GM18526 (cell line): Measurements from ENCODE around the gene RBFOX2.

Source experiments
- POLR2A ChIP-seq: IDR thresholded peaks from 3 replicates; pipeline ENCODE4 v1.6.1; 2011; ENCODE audit not compliant: insufficient read length; ENCODE audit errors: extremely low read depth

RBFOX2 gene

DNA sequence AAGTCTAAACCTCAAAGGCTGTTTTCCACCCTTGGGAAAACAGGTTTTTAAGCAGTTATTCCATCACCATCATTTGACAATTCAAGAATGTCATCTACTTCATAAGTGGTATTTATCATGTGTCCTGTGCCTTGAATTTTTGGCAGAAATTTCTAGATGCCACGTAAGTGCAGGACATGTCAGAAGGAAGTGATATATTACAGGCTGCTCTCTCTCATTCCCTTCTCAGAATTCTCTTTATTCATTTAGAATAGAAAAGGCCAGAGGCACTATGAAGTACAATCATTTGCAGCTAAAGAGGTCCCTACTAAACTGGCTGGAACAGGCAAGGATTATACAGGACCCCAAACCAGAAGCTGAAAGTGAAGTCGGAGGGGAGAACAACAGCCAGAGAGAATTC is 11.9 kb downstream of the RBFOX2 start:
- TF ChIP-seq POLR2A, result no peak

DNA sequence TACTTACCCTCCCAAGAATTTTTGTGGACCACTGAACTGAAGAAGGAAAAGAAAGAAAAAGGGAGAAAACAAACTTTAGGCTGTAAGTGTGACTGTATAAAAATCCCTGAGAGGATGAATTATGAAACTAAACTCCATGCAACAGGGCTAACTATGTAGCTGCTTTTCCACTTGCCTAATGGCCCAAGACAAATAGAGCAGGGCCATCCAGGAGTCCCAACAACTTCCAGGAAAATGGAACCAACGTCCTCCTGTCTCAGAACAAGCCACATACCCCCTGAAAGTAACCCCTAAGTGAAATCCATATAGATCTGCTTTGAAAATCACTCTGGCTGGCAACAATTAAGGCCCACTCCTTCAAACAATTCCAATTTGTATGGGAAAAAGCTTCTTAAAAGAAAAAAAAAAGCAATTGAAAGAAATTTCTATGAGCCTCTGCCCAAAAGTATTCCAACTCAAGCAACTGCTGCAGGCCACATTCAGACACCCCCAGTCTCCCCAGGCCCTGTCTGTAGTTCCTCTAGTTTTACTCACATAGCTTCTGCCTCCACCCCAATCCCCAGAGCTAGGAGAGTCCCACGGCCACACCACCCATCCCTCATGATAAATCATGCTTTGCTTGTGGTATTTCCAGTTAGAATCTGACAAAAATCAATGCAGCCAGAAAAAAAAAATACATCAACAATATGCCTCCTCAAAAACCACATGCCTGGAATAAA is 12.7 kb downstream of the RBFOX2 start:
- no peak for TF ChIP-seq POLR2A

GRCh38 chr22:36015155-36015810 is 13.3 kb downstream of the RBFOX2 start:
- TF ChIP-seq POLR2A, result no peak

- no peak for TF ChIP-seq POLR2A
These were observed 14.0 kb downstream of the RBFOX2 start for GRCh38 chr22:36014546-36015074.

GRCh38 chr22:36012332-36012731 is 16.3 kb downstream of the RBFOX2 start:
- no peak for TF ChIP-seq POLR2A

DNA sequence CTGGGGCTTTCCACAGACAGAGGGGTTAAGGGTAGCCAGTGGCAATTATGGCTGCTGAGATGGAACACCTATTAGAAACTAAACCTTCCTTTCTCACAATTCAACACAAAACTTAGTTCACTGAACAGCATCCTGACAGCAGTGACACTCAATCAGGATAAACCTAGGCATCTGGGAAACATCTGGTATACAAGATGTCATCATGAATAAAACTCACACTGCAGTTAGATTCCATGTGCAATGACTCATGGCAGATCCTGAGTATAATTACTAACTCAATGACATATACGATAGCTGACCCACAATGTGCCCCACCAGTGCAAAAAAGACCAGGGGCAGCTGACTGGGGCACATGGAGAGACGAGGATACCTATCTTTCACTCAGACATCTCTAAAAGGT is 17.7 kb downstream of the RBFOX2 start:
- no peak for TF ChIP-seq POLR2A

DNA sequence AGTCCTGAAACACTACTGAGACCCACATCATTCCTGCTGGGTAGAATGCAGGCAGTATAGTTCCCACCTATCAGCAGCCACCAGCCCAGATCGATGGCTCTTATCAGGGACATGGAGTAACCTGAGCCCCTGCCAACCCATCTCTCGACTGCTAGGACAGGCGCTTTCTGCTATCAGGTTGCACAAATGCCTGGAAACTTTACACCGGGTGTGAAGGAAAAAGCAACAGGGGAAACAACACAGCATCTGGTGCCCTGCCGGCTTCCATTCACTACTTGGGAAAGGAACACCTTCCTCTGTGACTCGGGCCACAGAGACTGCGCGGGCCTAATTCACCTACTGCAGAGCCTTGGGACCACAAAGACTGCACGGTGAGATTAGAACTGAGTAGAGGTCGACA is 18.5 kb downstream of the RBFOX2 start:
- no peak for TF ChIP-seq POLR2A

DNA sequence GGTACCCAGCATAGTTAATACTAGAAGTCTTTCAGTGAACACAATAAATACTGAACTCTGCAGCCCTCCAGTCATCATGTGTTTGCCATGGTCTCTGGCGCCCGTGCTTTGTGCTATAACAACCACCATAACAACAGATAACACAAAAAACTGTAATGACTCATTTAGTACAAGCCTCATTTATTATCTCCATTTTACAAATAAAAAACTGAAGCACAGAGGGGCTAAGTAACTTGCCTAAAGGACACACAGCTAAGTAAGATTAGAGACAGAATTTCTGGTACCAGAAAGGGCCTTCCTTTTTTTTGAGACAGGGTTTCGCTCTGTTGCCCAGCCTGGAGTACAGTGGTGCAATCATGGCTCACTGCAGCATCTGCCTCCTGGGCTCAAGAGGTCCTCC is 19.5 kb downstream of the RBFOX2 start:
- TF ChIP-seq POLR2A, result no peak

GRCh38 chr22:36008565-36008964 is 20.1 kb downstream of the RBFOX2 start:
- TF ChIP-seq POLR2A, result no peak

DNA sequence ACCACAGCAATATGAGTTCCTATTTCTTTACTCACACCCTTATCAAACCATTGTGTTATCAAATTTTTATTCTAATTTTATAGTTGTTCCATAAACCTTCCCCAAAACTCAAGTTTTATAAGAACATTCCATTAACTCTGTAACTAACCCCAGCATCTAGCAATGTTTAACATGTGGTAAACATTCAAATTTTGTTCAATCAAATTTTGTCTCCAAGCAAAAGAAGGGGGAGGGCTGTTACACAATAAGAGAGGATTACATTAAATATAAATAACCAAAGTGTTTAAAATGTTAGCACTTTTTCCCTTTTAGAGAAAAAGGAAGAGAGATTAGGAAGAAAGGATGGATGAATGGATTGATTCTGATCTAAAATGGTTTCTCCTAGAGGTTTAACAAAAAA is 20.5 kb downstream of the RBFOX2 start:
- TF ChIP-seq POLR2A, result no peak

- TF ChIP-seq POLR2A, result no peak
These were observed 24.5 kb downstream of the RBFOX2 start for GRCh38 chr22:36003972-36004674.

DNA sequence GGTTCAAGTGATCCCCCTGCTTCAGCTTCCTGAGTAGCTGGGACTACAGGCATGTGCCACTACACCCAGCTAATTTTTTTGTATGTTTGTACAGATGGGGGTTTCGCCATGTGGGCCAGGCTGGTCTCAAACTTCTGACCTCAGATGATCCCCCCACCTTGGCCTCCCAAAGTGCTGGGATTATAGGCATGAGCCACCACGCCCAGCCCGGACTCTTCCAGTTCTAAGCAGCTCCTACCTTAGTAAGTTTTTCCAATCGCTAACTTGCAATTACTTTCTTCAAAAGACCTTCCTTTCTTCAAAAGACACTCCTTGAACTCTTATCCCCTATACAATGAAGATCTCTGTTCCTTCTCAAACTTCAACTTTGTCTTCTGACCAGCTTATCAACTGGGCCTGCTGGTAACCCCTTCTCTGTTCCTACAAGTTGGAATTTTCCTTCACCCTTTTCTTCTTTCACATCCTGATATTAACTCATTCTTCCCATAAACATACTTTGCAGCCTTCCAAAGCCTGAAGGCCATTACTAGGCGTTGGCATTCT is 25.8 kb downstream of the RBFOX2 start:
- no peak for TF ChIP-seq POLR2A

- no peak for TF ChIP-seq POLR2A
These were observed 26.5 kb downstream of the RBFOX2 start for GRCh38 chr22:36002084-36002483.

DNA sequence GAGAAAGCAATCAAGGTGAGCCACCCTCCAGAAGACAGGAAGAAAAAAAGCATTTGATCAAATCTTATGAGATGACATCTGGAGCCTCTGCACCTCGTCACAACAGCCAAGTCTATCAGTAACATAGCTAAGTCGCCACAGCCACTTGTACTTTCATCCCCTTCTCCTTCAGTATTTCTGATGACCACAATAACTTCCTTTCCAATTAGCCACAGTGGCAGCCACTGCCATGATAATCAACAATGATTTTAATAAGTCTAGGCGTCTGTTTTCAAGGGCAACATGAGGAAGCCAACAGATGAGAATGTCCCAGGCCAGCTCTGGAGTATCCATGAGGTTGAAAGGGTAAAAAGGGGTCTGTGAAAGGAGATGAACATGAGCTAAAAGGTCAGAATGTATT is 29.9 kb downstream of the RBFOX2 start:
- no peak for TF ChIP-seq POLR2A

GRCh38 chr22:35997438-35997837 is 31.2 kb downstream of the RBFOX2 start:
- TF ChIP-seq POLR2A, result no peak

DNA sequence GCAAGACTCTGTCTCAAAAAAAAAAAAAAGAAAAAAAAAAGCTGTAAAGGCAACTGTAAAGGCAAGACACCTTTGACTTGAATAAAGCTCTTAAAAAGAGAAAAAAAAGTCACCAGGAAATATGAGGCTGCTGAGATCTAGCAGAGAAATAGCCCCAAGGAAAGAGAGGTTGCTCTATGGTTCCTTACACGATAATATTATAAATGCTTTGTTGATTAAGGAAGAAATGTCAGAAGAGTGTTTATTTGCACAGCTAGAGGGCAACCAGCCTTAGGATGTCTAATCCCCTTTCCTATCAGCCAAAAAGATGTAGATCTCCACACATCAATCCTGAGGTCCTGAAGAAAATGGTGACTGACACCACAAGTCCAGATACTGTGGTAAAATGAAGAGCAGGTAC is 32.0 kb downstream of the RBFOX2 start:
- TF ChIP-seq POLR2A, result no peak

DNA sequence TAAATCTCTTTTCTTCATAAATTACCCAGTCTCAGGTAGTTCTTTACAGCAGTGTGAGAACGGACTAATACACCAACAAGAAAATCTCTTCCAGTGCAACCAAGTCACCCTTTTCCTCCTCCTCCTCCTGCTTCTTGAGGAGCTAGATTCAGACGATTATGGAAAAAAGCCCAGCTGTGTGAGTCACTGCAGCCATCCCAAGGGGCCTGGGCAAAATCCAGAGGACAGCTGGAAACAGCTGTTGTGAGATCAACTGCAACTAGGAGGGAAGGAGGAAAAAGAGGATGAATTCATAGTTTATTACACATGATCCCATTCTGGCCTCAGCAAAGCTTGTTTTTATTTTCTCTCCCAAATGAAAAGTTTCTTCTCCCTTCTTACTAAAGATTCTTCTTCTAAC is 32.9 kb downstream of the RBFOX2 start:
- no peak for TF ChIP-seq POLR2A
